ENCODE measurements around the gene HEPACAM.

DNA sequence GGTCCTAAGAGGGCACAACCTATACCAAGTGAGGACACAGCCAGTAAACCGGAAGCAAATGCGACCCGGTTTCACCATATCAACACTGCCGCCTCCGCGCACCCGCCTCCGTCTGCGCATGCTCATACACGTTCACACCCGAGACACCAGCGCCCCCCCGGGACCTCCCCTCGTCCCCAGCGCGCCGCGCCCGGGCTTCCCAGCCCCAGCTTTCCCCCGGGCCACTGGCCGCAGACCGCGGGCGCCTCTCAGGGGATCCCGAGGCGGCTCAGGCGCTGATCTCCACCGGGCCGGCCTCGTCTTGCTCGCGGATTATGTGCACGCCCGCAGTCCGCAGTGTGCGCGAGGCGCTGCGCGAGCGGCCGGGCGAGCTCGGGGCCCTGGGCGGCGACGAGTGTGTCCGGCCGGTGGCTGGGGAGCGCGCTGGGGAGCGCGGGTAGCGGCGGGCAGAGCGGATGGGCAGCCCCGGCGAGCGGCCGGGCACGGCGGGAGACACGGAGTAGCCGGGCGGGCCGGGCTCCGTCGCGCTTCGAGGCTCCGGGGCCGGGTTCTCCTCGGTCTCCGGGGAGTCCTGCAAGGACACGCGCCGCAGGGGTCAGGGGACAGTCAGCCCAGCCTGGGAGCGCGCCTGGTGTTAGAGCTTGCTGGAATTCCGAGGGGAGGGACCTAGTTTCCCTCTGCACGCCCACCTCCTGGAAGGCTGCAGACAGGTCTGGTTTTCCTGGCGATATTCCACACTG is 14.8 kb downstream of the HEPACAM start:
- TF ChIP-seq POLR2A (IDR thresholded peaks at IDR 0.05) = no peak
- TF ChIP-seq, protein P1, sequence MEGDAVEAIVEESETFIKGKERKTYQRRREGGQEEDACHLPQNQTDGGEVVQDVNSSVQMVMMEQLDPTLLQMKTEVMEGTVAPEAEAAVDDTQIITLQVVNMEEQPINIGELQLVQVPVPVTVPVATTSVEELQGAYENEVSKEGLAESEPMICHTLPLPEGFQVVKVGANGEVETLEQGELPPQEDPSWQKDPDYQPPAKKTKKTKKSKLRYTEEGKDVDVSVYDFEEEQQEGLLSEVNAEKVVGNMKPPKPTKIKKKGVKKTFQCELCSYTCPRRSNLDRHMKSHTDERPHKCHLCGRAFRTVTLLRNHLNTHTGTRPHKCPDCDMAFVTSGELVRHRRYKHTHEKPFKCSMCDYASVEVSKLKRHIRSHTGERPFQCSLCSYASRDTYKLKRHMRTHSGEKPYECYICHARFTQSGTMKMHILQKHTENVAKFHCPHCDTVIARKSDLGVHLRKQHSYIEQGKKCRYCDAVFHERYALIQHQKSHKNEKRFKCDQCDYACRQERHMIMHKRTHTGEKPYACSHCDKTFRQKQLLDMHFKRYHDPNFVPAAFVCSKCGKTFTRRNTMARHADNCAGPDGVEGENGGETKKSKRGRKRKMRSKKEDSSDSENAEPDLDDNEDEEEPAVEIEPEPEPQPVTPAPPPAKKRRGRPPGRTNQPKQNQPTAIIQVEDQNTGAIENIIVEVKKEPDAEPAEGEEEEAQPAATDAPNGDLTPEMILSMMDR (IDR thresholded peaks at IDR 0.05 in 4 of 5, conservative IDR thresholded peaks at IDR 0.05 in 1 of 5) = no peak
